Glutamatergic neuron (in vitro differentiated cells): Measurements from ENCODE around the gene EMC9. TPM values are rescaled to one million over a fixed set of nuclear protein-coding genes. Genes with fewer than 3 reads are reported as not detected.

Experiments
- DNase-seq: peaks from one replicate; pipeline ENCODE4 v3.0.0; 2022
- H3K27ac Mint-ChIP-seq: one replicate; pipeline ENCODE4 v1.8.0; 2020; ENCODE audit warnings: mild to moderate bottlenecking, mixed read lengths, inconsistent platforms; ENCODE audit not compliant: unreplicated experiment
- H3K27me3 Mint-ChIP-seq: one replicate; pipeline ENCODE4 v1.8.0; 2020; ENCODE audit warnings: mild to moderate bottlenecking, moderate library complexity, mixed read lengths, inconsistent platforms; ENCODE audit not compliant: unreplicated experiment
- H3K36me3 Mint-ChIP-seq: one replicate; pipeline ENCODE4 v1.8.0; 2020; ENCODE audit warnings: mild to moderate bottlenecking, mixed read lengths, inconsistent platforms; ENCODE audit not compliant: unreplicated experiment
- H3K4me1 Mint-ChIP-seq: one replicate; pipeline ENCODE4 v1.8.0; 2020; ENCODE audit warnings: mild to moderate bottlenecking, low read depth, mixed read lengths, inconsistent platforms; ENCODE audit not compliant: unreplicated experiment
- H3K4me3 Mint-ChIP-seq: one replicate; pipeline ENCODE4 v1.8.0; 2020; ENCODE audit warnings: mild to moderate bottlenecking, mixed read lengths, inconsistent platforms; ENCODE audit not compliant: unreplicated experiment
- H3K9me3 Mint-ChIP-seq: one replicate; pipeline ENCODE4 v1.8.0; 2020; ENCODE audit warnings: mild to moderate bottlenecking, moderate library complexity, mixed read lengths, inconsistent platforms; ENCODE audit not compliant: unreplicated experiment
- microRNA-seq: library from miRNA; unstranded; fragments of <30 nt; microRNA quantifications from one replicate; pipeline ENCODE4, GENCODE V29; 2020; ENCODE audit not compliant: unreplicated experiment
- total RNA-seq: library from RNA; stranded (reverse); fragmentation: NEBNext Ultra II Directional; extraction: Animal tissue kit (Norgen Biotek cat#: 25700); gene quantifications from one replicate; pipeline ENCODE4 v1.2.1, GENCODE V29; 2021; ENCODE audit not compliant: unreplicated experiment
- TF ChIP-seq, protein P1 (sequence below): fragments of 200-600 bp; sonication (generic); IDR thresholded peaks from one replicate; pipeline ENCODE4 v1.5.0; 2021; ENCODE audit not compliant: partially characterized antibody, unreplicated experiment

The EMC9 gene
- total RNA-seq, 1 donor from 2014 or later: 18.1 TPM

DNA sequence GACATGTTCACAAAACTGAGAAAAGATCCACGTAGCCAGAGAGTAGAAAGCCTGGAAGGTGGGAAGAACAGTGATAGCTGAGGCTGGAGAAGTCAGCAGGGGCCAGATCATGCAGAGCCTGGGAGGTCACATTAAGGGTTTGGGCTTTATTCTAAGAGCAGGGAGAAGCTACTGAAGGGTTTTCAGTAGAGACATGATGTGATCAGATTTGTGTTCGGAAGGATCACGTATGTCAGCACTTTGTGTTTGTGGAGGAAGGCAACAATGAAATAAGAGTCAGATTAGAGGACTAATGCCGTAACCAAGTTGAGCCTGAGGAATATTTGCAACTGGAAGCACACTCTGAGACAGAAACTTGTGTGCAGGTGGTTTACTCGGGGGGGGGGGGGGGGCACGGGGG lies 51.5 kb downstream of the EMC9 start:
- no peak for DNase-seq
- Mint-ChIP-seq H3K27me3 (peaks cover 15% of the 10 kb centered on the region), H3K4me1 (peaks cover 34% of the 10 kb centered on the region), H3K4me3 (no peak overlapping the region), H3K9me3 (peaks cover 16% of the 10 kb centered on the region), H3K27ac (peak overlapping the region; percentile 70), H3K36me3 (peaks cover 8% of the 10 kb centered on the region)
- TF ChIP-seq, protein P1, sequence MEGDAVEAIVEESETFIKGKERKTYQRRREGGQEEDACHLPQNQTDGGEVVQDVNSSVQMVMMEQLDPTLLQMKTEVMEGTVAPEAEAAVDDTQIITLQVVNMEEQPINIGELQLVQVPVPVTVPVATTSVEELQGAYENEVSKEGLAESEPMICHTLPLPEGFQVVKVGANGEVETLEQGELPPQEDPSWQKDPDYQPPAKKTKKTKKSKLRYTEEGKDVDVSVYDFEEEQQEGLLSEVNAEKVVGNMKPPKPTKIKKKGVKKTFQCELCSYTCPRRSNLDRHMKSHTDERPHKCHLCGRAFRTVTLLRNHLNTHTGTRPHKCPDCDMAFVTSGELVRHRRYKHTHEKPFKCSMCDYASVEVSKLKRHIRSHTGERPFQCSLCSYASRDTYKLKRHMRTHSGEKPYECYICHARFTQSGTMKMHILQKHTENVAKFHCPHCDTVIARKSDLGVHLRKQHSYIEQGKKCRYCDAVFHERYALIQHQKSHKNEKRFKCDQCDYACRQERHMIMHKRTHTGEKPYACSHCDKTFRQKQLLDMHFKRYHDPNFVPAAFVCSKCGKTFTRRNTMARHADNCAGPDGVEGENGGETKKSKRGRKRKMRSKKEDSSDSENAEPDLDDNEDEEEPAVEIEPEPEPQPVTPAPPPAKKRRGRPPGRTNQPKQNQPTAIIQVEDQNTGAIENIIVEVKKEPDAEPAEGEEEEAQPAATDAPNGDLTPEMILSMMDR: no peak

Small RNAs within 50 kb of the gene (microRNA-seq; reads per million reads assigned to microRNA genes)
- not detected for gene MIR7703

Other genes starting within 250 kb of the EMC9 start
- 6.1 TPM for gene DHRS4, start 187.8 kb downstream of the EMC9 start, total RNA-seq
- 10.4 TPM for gene DHRS4L2, start 152.7 kb downstream of the EMC9 start, total RNA-seq
- 108 TPM for gene CARMIL3, start 89.6 kb downstream of the EMC9 start, total RNA-seq
- 0.44 TPM for gene CPNE6, start 70.0 kb downstream of the EMC9 start, total RNA-seq
- gene PCK2, start 47.3 kb downstream of the EMC9 start, total RNA-seq: 99.9 TPM
- 54.1 TPM for gene DCAF11, start 26.8 kb downstream of the EMC9 start, total RNA-seq
- gene NRL, start 26.6 kb downstream of the EMC9 start, total RNA-seq: 3.7 TPM
- gene FITM1, start 10.9 kb downstream of the EMC9 start, total RNA-seq: 0.66 TPM
- 35.7 TPM for gene PSME1, start 5.4 kb downstream of the EMC9 start, total RNA-seq
- 58.9 TPM for gene PSME2, start 5.0 kb upstream of the EMC9 start, total RNA-seq
- gene RNF31, start 5.9 kb upstream of the EMC9 start, total RNA-seq: 88.2 TPM
- 31.0 TPM for gene IRF9, start 19.7 kb upstream of the EMC9 start, total RNA-seq
- 136 TPM for gene REC8, start 30.5 kb upstream of the EMC9 start, total RNA-seq
- gene IPO4, start 47.2 kb upstream of the EMC9 start, total RNA-seq: 25.5 TPM
- gene TM9SF1, start 53.9 kb upstream of the EMC9 start, total RNA-seq: 35.0 TPM
- not detected for gene TSSK4, start 64.1 kb upstream of the EMC9 start, total RNA-seq
- 32.4 TPM for gene CHMP4A, start 71.9 kb upstream of the EMC9 start, total RNA-seq
- gene MDP1, start 74.5 kb upstream of the EMC9 start, total RNA-seq: 25.5 TPM
- 169 TPM for gene NEDD8, start 90.8 kb upstream of the EMC9 start, total RNA-seq
- gene GMPR2, start 91.3 kb upstream of the EMC9 start, total RNA-seq: 55.8 TPM
- 67.0 TPM for gene TINF2, start 101.0 kb upstream of the EMC9 start, total RNA-seq
- gene TGM1, start 121.6 kb upstream of the EMC9 start, total RNA-seq: 4.2 TPM
- gene RABGGTA, start 130.0 kb upstream of the EMC9 start, total RNA-seq: 30.3 TPM
- gene DHRS1, start 158.2 kb upstream of the EMC9 start, total RNA-seq: 25.1 TPM
- 29.2 TPM for gene NOP9, start 158.3 kb upstream of the EMC9 start, total RNA-seq
- 1.8 TPM for gene CIDEB, start 166.4 kb upstream of the EMC9 start, total RNA-seq
- gene LTB4R2, start 168.5 kb upstream of the EMC9 start, total RNA-seq: 8.9 TPM
- 7.1 TPM for gene LTB4R, start 169.9 kb upstream of the EMC9 start, total RNA-seq
- not detected for gene ADCY4, start 193.5 kb upstream of the EMC9 start, total RNA-seq
- not detected for gene RIPK3, start 198.4 kb upstream of the EMC9 start, total RNA-seq
- gene NFATC4, start 226.6 kb upstream of the EMC9 start, total RNA-seq: 11.4 TPM